Islet precursor cell (in vitro differentiated cells): Measurements from ENCODE around the gene LYPLAL1.

ENCODE experiments used
- DNase-seq: peaks from one replicate; pipeline ENCODE4 v3.0.0-alpha.2; 2018

Gene LYPLAL1

GRCh38 chr1:219173758-219174459, at the start of gene LYPLAL1:
TSS of gene LYPLAL1 (plus strand) at chr1:219173878. CDS start at chr1:219173891, 13 bp downstream.
- peak; percentile 93 for DNase-seq

- DNase-seq, result no peak
Measured at GRCh38 chr1:219124163-219124562, 49.5 kb upstream of the LYPLAL1 start.

GRCh38 chr1:219125342-219125741, 48.3 kb upstream of the LYPLAL1 start:
- DNase-seq, result no peak

DNA sequence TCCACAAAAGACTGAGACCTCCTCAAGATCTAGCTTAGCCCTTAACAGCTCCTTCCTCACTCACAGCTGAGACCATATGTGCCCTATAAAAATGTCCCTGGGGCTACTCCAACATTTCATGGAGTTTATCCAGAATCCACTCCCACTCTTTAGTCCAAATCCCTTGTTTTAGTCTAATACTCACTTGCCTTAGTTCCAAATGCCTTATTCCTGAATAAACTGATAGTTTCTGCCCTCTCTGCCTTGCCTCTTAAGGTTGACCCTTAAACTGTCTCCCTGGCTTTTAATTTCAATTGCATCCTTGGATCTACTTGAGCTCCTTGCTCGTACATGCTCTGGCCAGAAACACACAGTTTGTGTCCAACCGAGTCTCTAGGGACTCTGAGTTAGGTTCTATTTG, 47.3 kb upstream of the LYPLAL1 start:
- DNase-seq, result no peak

DNA sequence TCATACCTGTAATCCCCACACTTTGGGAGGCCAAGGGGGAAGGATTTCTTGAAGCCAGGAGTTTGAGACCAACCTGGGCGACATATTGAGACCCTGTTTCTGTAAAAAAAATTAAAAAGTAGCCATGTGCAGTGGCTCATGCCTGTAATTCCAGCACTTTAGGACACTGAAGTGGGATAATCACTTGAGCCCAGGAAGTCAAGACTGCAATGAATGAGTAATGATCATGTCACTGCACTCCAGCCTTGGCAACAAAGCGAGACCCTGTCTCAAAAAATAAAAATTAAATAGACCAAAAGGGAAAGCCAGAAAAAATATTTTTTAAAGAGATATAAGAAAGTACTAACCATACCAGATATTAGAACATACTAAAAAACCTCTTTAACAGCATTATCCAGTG, 44.7 kb upstream of the LYPLAL1 start:
- no peak for DNase-seq

GRCh38 chr1:219130366-219130935, 43.2 kb upstream of the LYPLAL1 start:
- DNase-seq, result no peak

DNA sequence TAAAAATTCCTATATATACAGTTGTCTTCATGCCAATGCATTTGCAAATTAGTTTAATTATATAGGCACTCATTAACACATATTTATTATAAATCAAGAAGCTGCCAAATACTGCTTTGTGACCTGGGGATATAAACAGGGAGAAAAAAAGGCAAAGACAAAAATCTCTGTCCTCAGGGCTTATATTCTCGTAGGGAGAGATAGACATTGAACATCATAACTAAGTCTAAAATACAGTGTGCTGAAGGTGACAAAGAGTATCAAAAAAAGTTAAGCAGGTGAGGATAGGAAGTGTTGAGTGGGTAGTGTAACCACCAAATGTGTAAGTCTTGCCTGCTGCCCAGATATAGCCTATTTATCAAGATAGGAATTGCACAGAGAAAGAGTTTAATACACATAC, 40.7 kb upstream of the LYPLAL1 start:
- DNase-seq, result no peak

- DNase-seq, result no peak
Measured at GRCh38 chr1:219138747-219139146, 34.9 kb upstream of the LYPLAL1 start.

DNA sequence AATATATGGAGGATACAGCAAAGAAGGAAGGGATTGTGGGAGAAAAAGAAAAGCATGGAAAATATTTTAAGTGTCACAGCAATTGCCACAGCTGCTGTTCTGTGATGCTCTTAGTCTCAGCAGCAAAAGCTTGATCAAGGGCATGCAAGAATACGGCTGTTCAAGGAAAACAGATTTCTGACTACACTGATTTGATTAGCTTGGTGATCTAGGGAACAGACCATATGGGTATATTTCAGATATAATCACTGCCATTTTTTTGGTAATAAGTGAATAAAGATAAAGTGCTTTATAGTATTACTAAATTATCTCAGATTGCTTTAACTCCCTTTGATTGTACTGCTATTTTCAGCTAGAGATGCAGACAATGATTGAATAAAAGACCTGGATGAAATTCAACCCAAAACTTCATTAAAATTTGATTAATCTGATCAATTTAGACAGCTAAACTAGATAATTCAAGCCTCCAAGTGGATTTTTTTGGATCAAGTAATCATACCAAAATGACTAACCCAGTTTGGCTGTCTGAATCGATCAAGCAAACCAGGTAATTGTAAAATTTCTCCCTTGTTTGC, 33.3 kb upstream of the LYPLAL1 start:
- no peak for DNase-seq

- no peak for DNase-seq
Measured at GRCh38 chr1:219143735-219144134, 29.9 kb upstream of the LYPLAL1 start.

GRCh38 chr1:219144658-219145315, 28.9 kb upstream of the LYPLAL1 start:
- DNase-seq, result no peak

GRCh38 chr1:219147571-219148019, 26.1 kb upstream of the LYPLAL1 start:
- no peak for DNase-seq

GRCh38 chr1:219149009-219149577, 24.6 kb upstream of the LYPLAL1 start:
- DNase-seq, result no peak

- DNase-seq, result no peak
Measured at GRCh38 chr1:219149953-219150352, 23.7 kb upstream of the LYPLAL1 start.

- no peak for DNase-seq
Measured at GRCh38 chr1:219150913-219151312, 22.8 kb upstream of the LYPLAL1 start.

DNA sequence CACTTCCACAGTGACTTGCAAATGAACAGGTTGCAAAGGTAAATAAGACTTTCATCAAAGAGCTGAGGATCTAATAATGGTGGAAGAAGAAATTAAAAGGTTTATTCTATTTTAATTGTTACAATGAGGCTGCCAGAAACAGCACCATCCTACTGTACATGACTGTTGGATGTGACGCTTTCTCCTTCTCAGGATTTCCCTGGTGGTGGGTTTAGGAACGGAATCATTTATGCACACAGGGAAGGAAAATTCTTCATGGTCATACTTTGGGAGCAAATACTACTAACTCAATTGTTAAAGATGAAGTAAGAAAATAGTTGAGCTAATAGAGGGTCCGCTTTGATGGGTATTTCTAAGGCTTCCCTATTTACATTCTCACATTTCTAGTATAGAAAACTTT, 22.2 kb upstream of the LYPLAL1 start:
- DNase-seq, result no peak

DNA sequence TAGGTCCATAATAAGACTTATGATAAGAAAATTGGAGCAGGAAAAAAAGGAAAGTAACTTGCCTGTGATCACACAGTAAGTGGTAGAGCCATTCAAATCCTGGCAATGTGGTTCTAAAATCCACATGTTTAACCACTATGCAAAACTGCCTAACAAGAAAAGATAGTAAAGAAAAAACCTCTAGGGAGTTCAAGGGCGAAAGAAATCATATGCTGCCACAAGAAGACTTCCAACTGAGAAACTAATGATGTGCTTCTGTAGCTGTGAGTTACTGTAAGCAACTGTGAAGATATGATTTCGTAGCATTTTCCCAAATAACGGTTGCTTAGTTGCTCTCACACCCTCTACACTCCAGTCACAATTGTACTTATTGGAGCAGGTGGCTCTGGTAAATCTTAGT, 20.9 kb upstream of the LYPLAL1 start:
- no peak for DNase-seq

GRCh38 chr1:219153723-219154122, 20.0 kb upstream of the LYPLAL1 start:
- DNase-seq, result no peak

- no peak for DNase-seq
Measured at GRCh38 chr1:219155135-219155534, 18.5 kb upstream of the LYPLAL1 start.

DNA sequence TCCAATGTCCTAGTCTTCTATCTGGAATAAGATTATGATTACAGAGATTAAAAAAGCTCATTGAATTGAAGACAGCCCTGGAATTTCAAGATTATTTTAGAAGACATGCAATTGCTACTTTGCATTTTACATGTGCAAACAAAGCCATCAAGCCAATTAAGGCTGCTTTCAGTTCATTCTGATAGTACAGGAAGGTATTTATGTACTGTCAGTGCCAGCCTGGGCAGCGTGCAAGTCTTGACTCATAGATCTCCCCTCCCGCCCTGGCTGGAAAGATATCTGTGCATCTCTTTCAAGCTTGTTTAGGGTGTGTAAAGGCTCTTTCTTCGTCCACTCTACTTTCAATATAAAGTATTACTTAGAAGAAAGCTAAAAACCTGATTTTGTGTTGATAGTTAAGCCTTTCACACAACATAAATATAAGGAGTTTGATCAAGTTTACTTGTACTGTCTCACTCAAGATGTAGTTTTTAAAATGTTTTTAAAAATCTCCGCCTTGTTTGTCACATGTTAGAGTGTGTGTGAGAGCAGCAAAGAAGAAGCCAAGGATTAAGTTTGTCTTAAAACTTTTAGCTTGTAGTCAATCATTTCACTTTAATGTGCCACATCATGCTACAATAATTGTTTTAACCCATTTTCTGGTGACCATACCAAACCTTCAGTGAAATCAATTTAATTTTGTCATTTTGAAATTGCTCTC, 13.6 kb upstream of the LYPLAL1 start:
- DNase-seq, result no peak

DNA sequence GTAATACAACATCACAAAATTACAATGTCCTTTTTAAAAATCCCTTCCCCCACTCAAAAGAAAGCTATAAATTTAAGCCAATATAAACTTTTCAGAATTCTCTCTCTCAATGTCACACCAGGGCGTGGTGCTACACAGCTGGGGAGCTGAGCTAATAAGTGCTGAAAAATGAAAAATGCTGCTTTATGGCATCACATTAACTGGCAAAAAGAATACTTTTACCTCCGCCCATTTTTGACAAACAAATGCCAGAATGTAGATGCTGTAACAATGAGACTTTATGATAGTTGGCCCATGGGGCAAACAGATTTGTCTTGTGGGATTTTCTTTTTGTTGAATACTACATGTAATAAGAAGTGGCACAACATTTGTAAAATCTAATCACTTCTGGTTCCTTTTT, 12.7 kb upstream of the LYPLAL1 start:
- DNase-seq, result no peak

GRCh38 chr1:219161371-219161770, 12.3 kb upstream of the LYPLAL1 start:
- no peak for DNase-seq

- no peak for DNase-seq
Measured at GRCh38 chr1:219163401-219163954, 10.2 kb upstream of the LYPLAL1 start.
